Lung (tissue), 12 donors: ENCODE data around the gene HSPA1L. TPM values are rescaled to one million over a fixed set of nuclear protein-coding genes. Genes with fewer than 3 reads are reported as not detected.

Experiments used
- ATAC-seq: fragments of 200-7000 bp; cut with Tn5 transposase; one replicate; pipeline ENCODE4 v1.9.1; 2020; ENCODE audit warnings: moderate number of reproducible peaks; ENCODE audit not compliant: insufficient read depth, low FRiP score
- DNase-seq, 3 donors: peaks; one replicate each; pipeline ENCODE4 v3.0.0-alpha.2; 2013 to 2017
- H3K27ac ChIP-seq, 2 donors: one replicate each; pipeline ENCODE4 v1.5.1; 2013; ENCODE audit warnings: mild to moderate bottlenecking in 2 of 2, moderate library complexity in 2 of 2, control low read depth in 1 of 2, inconsistent platforms in 1 of 2, low read depth in 1 of 2, low read length in 1 of 2
- H3K27me3 ChIP-seq, 3 donors: one replicate each; pipeline ENCODE4 v1.5.1; 2013; ENCODE audit warnings: low read length in 2 of 3; ENCODE audit not compliant: control insufficient read depth in 3 of 3, insufficient read depth in 3 of 3
- H3K36me3 ChIP-seq, 4 donors: one replicate each; pipeline ENCODE4 v1.5.1; 2013; ENCODE audit warnings: low read length in 4 of 4, mild to moderate bottlenecking in 1 of 4, moderate library complexity in 1 of 4; ENCODE audit not compliant: control insufficient read depth in 4 of 4, insufficient read depth in 4 of 4
- H3K4me1 ChIP-seq, 5 donors: one replicate each; pipeline ENCODE4 v1.5.1; 2013; ENCODE audit warnings: low read length in 5 of 5, mild to moderate bottlenecking in 2 of 5, moderate library complexity in 1 of 5; ENCODE audit not compliant: control insufficient read depth in 5 of 5, insufficient read depth in 5 of 5
- H3K4me3 ChIP-seq: one replicate; pipeline ENCODE4 v1.5.1; 2013; ENCODE audit warnings: mild to moderate bottlenecking, control low read depth, moderate library complexity
- H3K9ac ChIP-seq, 2 donors: one replicate each; pipeline ENCODE4 v1.5.1; 2013; ENCODE audit warnings: low read length in 2 of 2, control low read depth in 1 of 2; ENCODE audit not compliant: insufficient read depth in 1 of 2
- H3K9me3 ChIP-seq, 4 donors: one replicate each; pipeline ENCODE4 v1.5.1; 2013; ENCODE audit warnings: low read length in 3 of 4, mild to moderate bottlenecking in 1 of 4, moderate library complexity in 1 of 4; ENCODE audit not compliant: control insufficient read depth in 4 of 4, insufficient read depth in 3 of 4
- WGBS, 2 donors: extraction: QIAGEN DNeasy Blood & Tissue Kit; methylation state at CpG; one replicate each; pipeline ENCODE4 v1.1.7; 2013; 5-methylcytosine and 5-hydroxymethylcytosine counted together
- polyA plus RNA-seq, 2 donors: library from polyadenylated mRNA; stranded (reverse); fragments of 200-250 nt; gene quantifications; one replicate each; pipeline ENCODE4 v1.2.1, GENCODE V29; 2013
- total RNA-seq, 2 donors: library from RNA; depleted of rRNA in 1 of 2; stranded (reverse); fragments of >200 nt in 1 of 2; gene quantifications; one replicate each; pipeline ENCODE4 v1.2.1, GENCODE V29; 2014 to 2021
- TF ChIP-seq, protein P1 (sequence below): IDR thresholded peaks from 2 replicates; pipeline ENCODE4 v1.5.1; 2012; ENCODE audit warnings: mild to moderate bottlenecking; ENCODE audit errors: control extremely low read depth, extremely low read depth
- donor health status: control.
- donor health status: control.
- donor health status: Bipolar disorder and iron deficiency.
- donor health status: healthy.
- donor health status: DM: yes; HTN: yes; CAD: no.

The HSPA1L gene
- total and polyA plus RNA-seq, 4 donors = 1.0 to 2.3 (median 1.6) TPM

DNA sequence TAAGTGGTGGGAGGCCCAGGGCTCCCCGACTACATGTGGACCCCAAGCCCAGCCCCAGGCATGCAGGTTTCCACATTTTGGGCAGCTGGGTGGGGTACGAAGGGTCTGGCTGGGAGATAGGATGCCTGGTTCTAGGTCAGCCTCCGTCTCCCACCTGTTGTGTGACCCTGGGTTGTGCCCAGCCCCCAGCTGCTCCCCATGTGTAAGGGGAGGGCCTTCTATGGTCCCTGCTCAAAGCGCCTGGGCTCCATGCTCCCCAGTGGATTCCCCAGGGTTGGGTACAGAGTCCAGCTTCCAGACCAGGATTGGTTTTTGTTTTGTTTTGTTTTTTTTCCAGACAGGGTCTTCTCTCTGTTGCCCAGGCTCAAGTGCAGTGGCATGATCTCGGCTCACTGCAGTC lies 36.9 kb downstream of the HSPA1L start:
- Histone ChIP-seq H3K36me3 (peaks cover 3 to 42% (median 18%) of the 10 kb centered on the region in 4 donors), H3K4me1 (peaks cover 0 to 9% (median 0%) of the 10 kb centered on the region in 5 donors), H3K27me3 (no peaks in the 10 kb centered on the region), H3K27ac (no peak overlapping the region), H3K4me3 (no peak overlapping the region), H3K9me3 (no peaks in the 10 kb centered on the region), H3K9ac (no peak overlapping the region)
- WGBS, 2 donors = 89 to 94% methylated on average over 5 of the region's 5 CpGs
- DNase-seq (no peak), ATAC-seq (no peak)
- TF ChIP-seq, protein P1, sequence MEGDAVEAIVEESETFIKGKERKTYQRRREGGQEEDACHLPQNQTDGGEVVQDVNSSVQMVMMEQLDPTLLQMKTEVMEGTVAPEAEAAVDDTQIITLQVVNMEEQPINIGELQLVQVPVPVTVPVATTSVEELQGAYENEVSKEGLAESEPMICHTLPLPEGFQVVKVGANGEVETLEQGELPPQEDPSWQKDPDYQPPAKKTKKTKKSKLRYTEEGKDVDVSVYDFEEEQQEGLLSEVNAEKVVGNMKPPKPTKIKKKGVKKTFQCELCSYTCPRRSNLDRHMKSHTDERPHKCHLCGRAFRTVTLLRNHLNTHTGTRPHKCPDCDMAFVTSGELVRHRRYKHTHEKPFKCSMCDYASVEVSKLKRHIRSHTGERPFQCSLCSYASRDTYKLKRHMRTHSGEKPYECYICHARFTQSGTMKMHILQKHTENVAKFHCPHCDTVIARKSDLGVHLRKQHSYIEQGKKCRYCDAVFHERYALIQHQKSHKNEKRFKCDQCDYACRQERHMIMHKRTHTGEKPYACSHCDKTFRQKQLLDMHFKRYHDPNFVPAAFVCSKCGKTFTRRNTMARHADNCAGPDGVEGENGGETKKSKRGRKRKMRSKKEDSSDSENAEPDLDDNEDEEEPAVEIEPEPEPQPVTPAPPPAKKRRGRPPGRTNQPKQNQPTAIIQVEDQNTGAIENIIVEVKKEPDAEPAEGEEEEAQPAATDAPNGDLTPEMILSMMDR = no peak

- TF ChIP-seq, protein P1 = no peak
- no peaks in the 10 kb centered on the region for H3K27me3 ChIP-seq
- no peaks in the 10 kb centered on the region for H3K9me3 ChIP-seq
- WGBS, 2 donors = 91 to 99% methylated on average over 5 of the region's 5 CpGs
- peaks cover 0 to 9% (median 0%) of the 10 kb centered on the region in 5 donors for H3K4me1 ChIP-seq
- no peak overlapping the region for H3K9ac ChIP-seq
- ATAC-seq = no peak
- H3K4me3 ChIP-seq = no peak overlapping the region
- no peak for DNase-seq
- H3K27ac ChIP-seq = peak overlapping the region; percentile 49 to 57
- peaks cover 2 to 38% (median 16%) of the 10 kb centered on the region in 4 donors for H3K36me3 ChIP-seq
Observed at GRCh38 chr6:31777667-31778050, 37.4 kb downstream of the HSPA1L start.

DNA sequence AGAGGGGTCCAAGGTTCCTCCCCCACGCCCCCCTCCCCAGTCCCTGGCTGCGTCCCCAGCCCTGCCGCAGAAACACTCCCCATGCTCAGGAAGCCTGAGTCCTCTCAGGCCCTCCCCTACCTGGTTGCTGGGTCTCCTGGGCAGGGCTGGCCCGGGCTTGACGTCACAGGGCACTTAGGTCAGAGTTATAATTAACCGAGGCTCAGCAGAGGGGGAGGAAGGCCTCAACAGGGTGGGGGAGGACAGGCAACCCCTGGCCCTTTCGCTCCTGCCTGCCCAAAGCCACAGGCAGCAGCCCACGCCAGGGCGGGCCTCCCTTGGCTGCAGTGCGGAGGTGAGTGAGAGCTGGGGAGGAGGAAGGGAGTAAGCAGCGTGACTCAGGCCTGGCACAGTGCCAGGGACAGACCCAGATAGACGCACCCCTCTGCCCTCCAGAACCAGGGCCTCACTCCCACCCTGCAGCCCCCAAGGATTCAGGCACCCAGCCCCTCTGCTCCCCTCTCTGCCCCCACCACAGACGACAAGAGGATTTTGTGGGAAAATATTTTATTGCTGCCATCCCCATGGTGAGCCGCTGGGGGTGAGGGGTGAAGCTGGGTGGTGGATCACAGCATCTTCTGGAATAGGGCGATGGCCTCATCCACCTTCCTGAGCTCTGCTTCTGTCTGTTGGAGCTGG lies 38.0 kb downstream of the HSPA1L start, which contains the start of gene VWA7:
TSS of gene VWA7 (minus strand) at position 340 of the 678 bp plus-strand sequence. CDS start 549 bp downstream, outside the sequence.
- no peaks in the 10 kb centered on the region for H3K27me3 ChIP-seq
- WGBS, 2 donors = 11 to 17% methylated on average over 15 of the region's 15 CpGs
- no peaks in the 10 kb centered on the region for H3K9me3 ChIP-seq
- ATAC-seq = peak; percentile 63
- DNase-seq = peak; percentile 42 to 74 (median 57)
- H3K4me1 ChIP-seq = peaks cover 0 to 9% (median 0%) of the 10 kb centered on the region in 5 donors
- no peak within 1 kb of the TSS for H3K9ac ChIP-seq
- H3K4me3 ChIP-seq = no peak within 1 kb of the TSS
- TF ChIP-seq, protein P1 = no peak
- H3K27ac ChIP-seq = peak within 1 kb of the TSS; percentile 49 to 57
- peaks cover 0 to 33% (median 13%) of the 10 kb centered on the region in 4 donors for H3K36me3 ChIP-seq
